Measurements from ENCODE around the gene GTF2IRD1.
"Not testable (repeated sequence)": the region's sequence is repeated elsewhere in the genome, so short reads cannot be mapped to it uniquely, and the experiment has no call there.

Gene GTF2IRD1

DNA sequence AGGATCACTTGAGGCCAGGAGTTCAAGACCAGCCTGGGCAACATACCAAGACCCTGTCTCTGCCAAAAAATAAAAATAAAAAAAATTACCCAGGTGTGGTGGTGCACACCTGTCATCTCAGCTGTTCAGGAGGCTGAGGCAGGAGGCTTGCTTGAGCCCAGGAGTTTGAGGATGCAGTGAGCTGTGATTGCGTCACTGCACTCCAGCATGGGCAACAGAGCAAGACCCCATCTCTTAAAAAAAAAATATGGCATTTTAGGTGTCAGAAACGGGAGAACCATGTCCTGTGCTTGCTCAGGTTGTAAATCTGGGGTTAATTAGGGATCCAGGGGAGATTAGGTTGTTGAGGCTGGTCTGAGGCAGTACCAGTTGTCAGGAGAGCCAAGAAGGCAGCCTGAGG is 64.9 kb downstream of the GTF2IRD1 start:
- DNase-seq: no peak

DNA sequence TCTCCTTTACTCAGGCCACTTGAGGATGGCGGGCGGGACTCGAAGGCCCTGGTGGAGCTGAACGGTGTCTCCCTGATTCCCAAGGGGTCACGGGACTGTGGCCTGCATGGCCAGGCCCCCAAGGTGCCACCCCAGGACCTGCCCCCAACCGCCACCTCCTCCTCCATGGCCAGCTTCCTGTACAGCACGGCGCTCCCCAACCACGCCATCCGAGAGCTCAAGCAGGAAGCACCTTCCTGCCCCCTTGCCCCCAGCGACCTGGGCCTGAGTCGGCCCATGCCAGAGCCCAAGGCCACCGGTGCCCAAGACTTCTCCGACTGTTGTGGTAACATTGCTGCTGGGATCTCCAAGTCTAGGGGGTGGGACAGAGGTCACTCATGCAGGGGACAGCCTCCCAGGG is 65.7 kb downstream of the GTF2IRD1 start:
- no peak for DNase-seq

DNA sequence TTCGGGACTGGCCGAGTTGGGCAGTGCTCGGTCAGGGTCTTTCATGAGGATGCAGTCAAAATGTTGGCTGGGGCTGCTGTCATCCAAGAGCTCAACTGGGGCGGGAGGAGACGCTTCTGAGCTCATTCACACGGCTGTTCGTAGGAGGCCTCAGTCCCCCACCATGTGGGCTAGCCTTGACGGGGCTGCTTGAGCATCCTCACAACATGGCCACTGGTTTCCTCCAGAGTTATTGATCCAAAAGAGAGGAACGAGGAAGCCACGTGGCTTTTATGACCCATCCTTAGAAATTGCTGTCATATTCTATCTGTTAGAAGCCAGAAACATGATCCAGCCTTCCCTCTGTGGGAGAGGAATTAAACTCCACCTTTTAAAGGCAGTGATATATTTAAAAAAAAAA is 68.1 kb downstream of the GTF2IRD1 start:
- no peak for DNase-seq

DNA sequence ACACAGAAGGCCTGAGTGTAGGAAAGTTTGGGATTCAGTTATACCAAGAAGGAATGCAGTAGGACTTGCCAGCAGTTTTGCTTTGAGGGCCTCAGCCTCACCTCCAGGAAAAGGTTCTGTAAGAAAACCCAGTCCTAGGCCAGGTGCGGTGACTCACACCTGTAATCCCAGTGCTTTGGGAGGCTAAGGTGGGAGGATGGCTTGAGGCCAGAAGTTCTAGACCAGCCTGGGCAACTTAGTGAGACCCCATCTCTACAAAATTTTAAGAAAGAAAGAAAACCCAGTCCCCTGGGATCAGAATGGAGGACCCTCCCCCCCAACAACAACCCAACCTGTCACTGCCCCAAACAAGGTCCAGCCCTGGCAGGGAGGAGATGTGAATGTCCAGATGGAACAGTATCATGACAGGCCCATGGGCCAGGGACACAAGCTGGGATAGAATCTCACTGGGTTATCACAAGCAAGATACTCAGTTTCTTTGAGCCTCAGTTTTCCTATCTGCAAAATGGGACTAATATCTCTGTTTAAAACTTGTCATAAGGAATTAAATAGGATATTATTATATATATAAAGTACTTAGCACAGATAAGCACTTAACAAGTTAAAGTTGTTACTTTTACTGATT is 68.7 kb downstream of the GTF2IRD1 start:
- DNase-seq: no peak

DNA sequence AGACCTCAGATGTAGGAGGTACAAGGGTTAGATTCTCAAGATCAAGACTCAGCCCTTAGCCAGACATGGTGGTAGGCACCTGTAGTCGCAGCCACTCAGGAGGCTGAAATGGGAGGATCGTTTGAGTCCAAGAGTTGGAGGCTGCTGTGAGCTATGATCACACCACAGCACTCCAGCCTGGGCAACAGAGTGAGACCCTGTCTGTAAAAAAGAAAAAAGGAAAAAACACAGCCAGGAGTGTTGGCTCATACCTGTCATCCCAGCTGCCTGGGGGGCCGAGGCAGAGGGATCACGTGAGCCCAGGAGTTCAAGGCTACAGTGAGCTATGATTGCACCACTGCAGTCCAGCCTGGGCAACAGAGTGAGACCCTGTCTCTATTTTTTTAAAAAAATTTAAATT is 69.3 kb downstream of the GTF2IRD1 start:
- no peak for DNase-seq

DNA sequence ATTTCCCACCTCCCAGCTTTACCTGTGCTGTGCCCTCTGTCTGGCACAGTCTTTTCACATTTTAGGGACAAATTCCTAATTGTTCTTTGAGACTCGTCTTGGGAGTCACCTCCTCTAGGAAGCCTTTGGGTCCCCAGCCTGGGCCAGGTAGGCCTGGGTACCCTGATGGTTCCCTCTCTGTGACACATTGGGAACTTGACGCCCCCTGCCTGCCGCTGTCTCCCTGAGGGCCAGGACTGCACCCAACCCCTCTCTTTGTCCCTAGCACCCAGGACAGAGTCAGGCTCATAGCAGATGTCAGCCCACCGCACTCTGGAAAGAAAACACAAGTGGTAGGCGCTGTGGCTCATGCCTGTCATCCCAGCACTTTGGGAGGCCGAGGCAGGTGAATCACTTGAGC is 71.4 kb downstream of the GTF2IRD1 start:
- no peak for DNase-seq

DNA sequence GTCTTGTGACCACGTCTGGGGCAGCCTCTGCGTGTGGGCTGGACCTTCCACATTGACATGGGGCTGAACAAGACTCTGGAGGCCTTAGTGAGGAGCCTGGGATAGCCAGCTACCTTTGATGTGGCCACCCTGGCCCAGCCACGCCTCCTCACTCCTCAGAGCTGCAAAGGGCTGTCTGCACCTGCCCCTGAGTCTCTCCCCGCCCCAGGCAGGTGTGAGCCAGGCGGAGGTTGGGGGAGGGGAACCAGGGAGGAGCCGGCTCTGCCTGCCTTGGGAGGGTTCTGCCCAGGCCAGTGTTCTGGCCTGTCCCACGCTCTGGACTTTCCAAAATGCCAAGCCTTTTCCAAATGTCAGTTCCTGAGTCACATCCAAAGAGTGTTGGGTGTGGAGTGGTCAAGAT is 72.2 kb downstream of the GTF2IRD1 start:
- no peak for DNase-seq

DNA sequence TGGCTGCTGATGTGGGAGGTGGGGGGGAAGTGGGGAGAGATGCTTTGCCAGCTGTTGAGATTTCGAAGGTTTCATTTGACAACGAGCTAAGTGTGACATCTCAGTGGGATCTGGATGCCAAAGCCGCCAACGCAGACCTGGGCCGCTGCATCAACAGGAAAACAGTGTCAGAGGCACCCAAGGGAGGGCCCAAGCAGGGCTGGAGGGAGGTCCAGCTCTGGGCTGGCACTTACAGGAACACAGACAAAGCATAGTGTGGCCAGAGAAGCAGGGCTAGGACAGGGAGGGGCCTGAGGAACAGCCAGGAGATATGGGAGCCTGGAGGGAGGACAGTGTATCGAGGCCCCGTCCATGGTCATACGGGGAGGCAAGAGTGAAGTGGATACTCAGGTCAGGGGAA is 73.1 kb downstream of the GTF2IRD1 start:
- no peak for DNase-seq

DNA sequence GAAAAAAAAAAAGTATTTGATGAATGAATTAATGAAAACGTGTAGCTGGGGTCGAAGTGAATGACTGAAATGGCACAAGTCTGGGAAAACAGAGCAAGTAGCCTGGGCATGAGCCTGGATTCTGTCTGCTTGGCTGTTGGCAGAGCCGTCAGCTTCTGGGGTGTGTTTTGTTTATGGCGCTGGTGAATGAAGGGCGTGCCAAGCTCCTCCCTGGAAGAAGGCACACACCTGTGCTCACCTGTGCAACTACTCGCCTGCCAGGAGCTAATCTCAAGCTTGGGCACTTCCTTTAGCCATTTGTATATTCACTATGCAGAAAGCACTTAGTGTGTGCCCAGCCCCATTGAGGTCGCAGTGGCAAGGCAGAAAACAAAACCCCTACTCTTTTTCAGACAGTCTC is 74.1 kb downstream of the GTF2IRD1 start:
- no peak for DNase-seq

DNA sequence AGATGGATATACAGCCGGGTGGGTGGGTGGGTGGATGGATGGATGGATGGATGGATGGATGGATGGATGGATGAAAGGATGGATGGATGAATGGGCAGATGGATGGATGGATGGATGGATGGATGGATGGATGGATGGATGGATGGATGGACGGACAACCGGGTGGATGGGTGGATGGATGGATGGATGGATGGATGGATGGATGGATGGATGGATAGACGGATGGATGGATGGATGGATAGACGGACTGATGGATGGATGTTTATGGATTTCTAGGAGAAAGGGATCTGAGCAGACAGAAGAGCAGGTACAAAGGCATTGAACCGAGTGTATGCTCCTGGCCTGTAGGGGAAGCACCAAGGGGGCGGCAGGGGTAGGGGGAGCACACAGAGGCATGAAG is 75.1 kb downstream of the GTF2IRD1 start:
- not testable (repeated sequence) for DNase-seq

DNA sequence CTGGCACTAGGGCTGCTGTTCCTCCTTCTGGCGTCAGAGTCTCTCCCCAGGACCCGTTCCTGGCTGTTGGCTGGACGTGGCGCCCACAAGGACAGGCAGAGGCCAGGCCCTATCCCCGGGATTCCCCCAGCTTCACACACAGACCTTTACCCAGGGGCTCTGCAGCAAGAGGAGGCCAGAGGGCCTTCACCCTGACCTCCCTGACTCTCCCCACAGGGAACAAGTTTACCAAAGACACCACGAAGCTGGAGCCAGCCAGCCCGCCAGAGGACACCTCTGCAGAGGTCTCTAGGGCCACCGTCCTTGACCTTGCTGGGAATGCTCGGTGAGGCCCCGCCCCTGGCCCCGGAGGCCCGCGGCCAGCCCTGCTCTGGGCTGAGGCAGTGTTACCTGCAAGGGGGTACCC is 82.2 kb downstream of the GTF2IRD1 start:
- DNase-seq: no peak

DNA sequence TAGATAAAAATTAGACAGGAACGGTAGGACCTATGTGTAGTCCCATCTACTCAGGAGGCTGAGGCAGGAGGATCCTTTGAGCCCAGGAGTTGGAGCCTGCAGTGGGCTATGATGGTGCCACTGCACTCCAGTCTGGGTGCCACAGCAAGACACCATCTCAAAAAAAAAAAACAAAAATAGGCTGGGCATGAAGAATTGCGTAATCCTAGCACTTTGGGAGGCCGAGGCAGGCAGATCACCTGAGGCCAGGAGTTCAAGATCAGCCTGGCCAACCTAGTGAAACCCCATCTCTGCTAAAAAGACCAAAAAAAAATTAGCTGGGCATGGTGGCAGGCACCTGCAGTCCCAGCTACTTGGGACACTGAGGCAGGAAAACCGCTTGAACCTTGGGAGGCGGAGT is 88.2 kb downstream of the GTF2IRD1 start:
- not testable (repeated sequence) for DNase-seq

DNA sequence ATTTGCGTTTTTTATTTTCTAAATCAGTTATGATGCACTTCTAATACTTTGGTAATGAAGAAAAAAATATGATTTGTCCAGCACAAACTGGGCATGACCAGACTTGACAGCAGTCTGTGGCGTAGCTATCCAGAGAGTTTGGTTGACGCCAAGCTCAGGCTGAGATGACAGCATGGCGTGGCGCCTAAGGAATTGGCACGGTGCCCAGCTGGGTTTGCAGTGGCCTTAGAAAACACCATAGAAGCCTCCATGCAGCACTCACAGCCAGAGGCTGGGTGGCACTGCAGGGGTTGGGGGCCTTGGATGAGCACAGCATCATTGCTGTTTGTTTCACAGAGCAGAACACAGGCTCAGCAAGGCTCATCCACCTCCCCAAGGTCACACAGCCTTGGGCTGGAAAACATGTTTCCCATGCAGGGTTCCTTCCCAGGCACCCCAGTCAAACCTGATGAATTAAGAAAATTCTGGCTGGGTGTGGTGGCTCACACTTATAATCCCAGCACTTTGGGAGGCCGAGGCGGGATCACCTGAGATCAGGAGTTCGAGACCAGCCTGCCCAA is 88.9 kb downstream of the GTF2IRD1 start:
- DNase-seq: peak; percentile 61

DNA sequence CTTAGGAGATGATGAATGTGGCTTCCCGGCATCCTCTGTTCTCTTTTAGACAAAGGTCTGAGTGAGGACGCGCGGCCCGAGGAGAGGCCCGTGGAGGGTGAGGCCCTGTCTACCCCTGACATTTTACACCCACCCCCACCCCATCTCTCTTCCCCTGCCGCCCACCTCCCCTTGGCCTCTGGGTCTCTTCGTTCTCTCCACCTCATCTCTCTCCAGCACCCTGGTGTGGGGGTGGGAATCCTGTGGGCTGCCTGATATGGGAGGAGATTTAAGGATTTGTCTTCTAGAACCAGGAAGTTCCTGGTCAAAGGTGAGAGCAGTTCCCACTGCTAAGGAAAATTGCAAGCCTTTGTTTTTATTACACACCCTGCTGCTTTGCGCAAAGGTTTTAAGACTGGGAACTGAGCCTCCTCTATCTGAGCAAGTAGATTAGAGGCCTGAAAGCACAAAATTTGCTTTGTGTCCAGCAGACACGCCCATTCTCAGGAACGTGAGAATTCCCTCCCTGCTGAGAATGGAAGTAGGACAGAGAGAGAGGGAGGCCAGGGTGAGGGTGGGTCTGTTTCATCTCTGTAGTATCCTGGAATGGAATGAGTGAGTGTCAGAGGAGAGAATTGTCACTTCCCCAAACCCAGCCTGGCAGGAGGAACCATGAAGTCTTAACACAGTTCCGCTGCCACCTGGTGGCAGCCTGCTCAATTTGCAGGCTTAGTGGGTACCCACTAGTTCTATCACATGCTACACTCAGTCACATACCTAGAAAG is 91.2 kb downstream of the GTF2IRD1 start:
- no peak for DNase-seq

DNA sequence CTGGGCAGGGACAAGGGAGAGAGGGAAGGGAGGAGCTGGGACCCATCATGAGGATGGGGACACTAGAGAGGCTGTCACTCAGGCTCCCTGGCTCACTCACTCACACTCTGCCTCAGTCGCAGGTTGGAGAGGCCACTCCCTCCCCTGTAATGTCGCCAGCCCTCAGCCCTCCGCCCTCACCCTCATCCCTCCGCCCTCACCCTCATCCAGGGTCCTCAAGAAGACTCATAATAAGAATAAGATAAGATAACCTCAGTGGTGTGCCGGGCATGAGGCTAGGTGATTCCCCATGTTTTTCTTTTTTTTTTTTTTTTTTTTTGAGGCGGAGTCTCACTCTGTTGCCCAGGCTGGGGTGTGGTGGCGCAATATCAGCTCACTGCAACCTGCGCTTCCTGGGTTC is 92.2 kb downstream of the GTF2IRD1 start:
- no peak for DNase-seq

DNA sequence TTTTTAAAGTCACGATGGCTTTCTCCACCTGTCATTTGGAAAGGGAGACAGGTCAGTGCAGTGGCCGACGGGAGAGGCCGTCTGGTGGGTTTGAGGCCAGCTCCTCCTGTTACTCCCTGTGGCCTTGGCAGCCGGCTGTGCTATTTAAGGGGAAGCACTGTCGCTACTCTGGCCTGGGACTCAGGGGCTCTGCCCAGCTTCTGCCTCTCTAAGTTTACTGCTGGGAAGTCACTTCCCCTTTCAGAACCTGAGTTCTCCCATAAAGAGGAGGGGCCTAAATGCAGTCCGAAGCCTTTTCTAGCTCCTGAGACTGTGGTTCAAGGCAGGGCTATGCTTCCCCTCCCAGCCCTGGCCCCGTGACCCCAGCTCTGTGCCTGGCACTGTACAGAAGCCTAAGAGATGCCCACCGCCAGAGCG is 99.9 kb downstream of the GTF2IRD1 start:
- DNase-seq: not testable (repeated sequence)

DNA sequence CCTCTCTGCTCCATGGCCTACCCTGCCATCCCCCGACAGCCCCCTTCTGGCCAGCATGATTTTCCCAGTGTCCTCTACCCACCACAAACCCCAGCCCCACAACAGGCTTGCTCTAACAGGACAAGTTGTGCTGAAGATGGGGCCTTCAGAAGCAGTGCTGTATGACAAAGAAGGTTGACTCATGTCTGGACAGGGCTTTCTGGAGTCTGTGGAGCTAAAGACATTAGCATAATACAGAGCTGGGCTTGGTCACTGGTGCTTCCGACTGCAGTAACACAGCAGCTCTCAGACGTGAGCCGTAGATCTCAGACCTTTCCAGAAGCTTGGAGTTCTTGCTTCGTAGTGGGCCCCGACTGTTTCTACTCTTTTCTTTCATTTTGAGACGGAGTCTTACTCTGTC is 100.5 kb downstream of the GTF2IRD1 start:
- DNase-seq: no peak

DNA sequence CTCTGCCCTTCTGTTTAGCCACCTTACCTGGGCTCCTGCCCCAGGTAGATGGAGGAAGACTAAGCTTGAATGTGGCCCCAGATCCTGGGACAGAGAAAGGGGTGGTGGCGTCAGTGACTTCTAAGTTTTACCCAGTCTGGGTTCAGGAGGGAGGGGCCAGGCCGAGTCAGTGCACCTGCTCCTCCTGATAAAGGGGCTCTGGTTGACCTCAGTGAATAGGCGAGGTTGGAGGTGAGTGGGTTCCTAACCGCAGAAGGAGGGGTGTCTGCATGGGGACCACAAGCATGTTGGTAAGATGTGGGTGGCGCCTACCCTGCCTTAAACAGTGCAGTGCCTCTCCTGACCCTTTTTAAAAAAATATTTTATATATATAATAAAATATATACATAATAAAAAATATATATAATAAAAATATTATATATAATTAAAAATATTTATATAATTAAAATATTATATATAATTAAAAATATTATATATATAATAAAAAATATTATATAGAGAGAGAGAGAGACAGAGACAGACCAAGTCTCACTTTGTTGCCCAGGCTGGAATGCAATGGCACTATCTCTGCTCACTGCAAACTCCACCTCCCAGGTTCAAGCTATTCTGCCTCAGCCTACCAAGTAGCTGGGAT is 106.5 kb downstream of the GTF2IRD1 start:
- no peak for DNase-seq

DNA sequence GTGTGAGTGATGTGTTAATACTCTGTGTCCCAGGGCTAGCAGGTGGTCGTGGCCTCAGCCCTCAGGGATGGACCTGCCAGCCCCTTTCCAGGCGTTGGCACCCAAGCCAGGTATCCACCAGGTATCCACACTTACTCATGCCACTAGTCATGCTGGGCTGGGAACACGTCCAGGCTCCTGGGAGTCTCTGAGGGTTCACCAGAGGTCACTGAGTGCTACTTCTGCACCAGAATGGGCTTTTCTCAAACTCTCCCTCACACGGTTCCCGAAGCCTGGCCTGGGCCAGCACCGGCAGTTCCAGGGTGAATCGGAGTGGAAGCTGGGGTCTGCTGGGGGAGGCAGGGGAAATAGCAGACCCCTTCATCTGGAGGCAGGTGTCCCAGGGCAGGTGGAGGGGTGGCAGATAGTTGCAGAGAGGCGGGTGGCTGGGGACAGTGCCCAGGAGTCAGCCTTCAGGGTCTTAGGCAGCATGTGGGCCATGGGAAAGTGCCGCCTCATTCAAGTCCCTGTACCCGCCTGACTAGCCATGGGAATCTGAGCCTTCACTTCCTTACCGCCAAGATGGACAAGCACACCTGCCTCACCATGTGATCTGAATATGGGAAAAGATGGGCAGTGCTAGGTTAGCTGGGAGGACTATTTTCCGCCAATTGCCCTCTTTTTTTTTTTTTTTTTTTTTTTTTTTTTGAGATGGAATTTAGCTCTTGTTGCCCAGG is 108.3 kb downstream of the GTF2IRD1 start:
- DNase-seq: no peak

DNA sequence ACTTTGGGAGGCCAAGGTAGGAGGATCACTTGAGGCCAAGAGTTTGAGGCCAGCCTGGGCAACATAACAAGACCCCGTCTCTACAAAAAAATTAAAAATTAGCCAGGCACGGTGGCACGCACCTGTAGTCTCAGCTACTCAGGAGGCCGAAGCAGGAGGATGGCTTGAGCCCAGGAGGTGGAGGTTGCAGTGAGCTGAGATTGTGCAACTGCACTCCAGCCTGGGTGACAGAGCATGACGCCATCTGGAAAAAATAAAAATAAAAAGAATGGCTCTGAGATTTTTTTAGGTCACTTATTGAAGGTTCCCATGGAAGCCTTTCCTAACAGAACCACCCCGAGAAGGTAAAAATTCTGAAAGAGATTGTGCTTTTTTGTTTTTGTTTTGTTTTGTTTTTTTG is 109.9 kb downstream of the GTF2IRD1 start:
- not testable (repeated sequence) for DNase-seq

DNA sequence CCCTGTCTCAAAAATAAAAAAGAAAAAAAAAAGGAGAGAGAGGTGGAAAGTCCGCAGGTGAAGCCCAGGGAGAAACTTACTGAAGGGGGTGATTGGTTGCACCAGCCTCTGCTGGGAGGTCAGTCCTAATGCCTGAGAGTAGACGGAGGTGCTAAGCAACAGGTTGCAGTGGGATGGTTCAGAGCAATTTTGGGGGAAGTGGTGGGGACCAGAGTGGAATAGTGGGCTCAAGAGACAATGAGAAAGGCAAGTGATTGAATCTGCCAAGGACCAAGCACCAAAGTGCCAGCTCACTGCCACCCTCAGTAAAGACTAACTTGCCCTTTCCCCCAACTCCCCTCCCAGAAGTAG is 113.6 kb downstream of the GTF2IRD1 start:
- DNase-seq: no peak

DNA sequence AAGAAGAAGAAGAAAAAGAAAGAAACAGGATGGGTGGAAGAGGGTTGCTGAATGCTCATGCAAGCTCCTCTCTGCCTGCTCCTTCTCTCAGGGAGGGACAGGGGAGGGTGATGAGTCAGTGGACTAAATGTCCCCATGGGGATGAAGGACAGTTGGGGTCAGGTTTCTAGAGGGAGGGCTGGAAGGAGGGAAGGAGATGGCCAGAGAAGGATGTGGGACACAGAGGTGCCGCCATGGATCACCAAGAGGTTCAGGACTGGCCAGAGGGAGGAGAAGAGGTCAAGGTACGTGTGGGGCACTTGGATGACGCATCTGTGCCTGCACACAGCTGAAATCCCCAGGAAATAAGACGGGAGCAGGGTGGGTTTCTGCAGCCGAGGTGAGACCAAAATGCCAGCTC is 115.0 kb downstream of the GTF2IRD1 start:
- no peak for DNase-seq

DNA sequence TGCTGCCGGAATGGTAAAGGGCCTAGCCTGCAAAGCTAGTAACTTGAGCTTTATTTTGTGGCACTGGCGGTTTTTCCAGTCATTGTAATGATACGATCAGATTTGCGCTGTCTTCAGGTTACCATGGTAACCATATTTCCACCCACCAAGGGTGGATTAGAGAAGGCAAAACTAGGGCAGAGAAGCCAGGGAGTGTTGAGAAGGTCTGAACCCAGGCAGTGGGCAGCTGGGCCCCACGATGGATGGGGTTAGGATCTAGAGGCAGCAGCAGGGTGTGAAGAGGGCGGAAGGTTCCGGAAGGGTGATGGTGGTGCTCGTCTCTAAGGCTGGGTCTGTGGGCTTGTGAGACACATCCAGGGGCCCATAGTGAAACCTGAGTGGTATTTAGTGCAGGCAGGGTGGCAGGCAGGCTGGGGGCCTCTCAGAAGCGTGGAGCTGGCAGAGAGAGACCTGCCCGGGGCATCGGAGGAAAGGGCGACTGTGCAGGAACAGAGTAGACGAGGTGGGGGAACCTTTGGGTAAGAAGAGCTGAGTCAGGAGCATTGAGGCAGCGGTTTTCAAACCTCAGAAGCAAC is 115.9 kb downstream of the GTF2IRD1 start:
- DNase-seq: no peak

Data from NCI-H446 treated with DMSO at 0.1 percent for 48 hours (cell line).